ENCODE measurements around the gene CLIC4.
"Not testable (repeated sequence)": the region's sequence is repeated elsewhere in the genome, so short reads cannot be mapped to it uniquely, and the experiment has no call there.

Gene CLIC4

DNA sequence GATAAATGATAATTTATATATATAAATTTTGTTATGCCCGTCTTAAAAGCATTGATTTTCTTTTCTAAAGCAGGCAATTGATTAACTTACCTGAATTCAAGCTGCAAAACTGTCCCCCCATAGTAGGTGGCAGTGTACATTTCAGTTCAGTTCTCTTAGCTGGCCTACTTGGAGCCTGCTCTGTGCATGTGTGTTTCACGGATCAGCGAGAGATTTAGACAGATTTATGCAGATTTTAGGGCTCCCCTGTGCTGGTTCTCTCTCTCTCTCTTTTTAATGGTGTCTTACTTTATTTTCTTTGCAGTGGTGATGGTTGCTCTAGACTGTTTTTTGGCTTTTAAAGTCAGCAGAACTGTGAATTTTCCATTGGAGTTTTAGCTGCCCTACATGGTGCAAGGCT is 30.7 kb downstream of the CLIC4 start:
- H3K4me3 ChIP-seq (replicated peaks; ENCODE audit: low read depth, low read length): no peak overlapping the region
- TF ChIP-seq CTCF (IDR thresholded peaks at IDR 0.05; ENCODE audit: low read depth, low read length, missing control alignments): no peak
- no peak for DNase-seq (ENCODE audit: extremely low read depth, low read depth)

- DNase-seq (ENCODE audit: extremely low read depth, low read depth): no peak
- TF ChIP-seq CTCF (IDR thresholded peaks at IDR 0.05; ENCODE audit: low read depth, low read length, missing control alignments): no peak
- H3K4me3 ChIP-seq (replicated peaks; ENCODE audit: low read depth, low read length): no peak overlapping the region
Observed at GRCh38 chr1:24776821-24777220, 31.6 kb downstream of the CLIC4 start.

GRCh38 chr1:24778141-24778540 is 32.9 kb downstream of the CLIC4 start:
- TF ChIP-seq CTCF (IDR thresholded peaks at IDR 0.05; ENCODE audit: low read depth, low read length, missing control alignments): no peak
- DNase-seq (ENCODE audit: extremely low read depth, low read depth): no peak
- H3K4me3 ChIP-seq (replicated peaks; ENCODE audit: low read depth, low read length): no peak overlapping the region

DNA sequence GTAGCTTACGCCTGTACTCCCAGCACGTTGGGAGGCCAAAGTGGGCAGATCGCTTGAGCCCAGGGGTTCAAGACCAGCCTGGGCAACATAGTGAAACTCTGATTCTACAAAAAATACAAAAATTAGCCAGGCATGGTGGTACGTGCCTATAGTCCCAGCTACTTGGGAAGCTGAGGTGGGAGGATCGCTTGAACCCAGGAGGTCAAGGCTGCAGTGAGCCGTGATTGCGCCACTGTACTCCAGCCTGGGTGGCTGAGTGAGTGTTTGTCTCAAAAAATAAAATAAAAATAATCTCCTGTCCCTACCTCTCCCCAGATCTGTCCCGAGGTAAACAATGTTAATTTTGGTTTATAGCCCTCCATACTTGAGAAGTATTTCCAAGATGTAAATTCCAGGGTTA is 34.0 kb downstream of the CLIC4 start:
- H3K4me3 ChIP-seq (replicated peaks; ENCODE audit: low read depth, low read length); DNase-seq (ENCODE audit: extremely low read depth, low read depth): not testable (repeated sequence)

- H3K4me3 ChIP-seq (replicated peaks; ENCODE audit: low read depth, low read length): no peak overlapping the region
- TF ChIP-seq CTCF (IDR thresholded peaks at IDR 0.05; ENCODE audit: low read depth, low read length, missing control alignments): no peak
- DNase-seq (ENCODE audit: extremely low read depth, low read depth): no peak
Observed at GRCh38 chr1:24779689-24780464, 34.6 kb downstream of the CLIC4 start.

GRCh38 chr1:24780626-24781025 is 35.4 kb downstream of the CLIC4 start:
- not testable (repeated sequence) for H3K4me3 ChIP-seq (replicated peaks; ENCODE audit: low read depth, low read length); DNase-seq (ENCODE audit: extremely low read depth, low read depth)

GRCh38 chr1:24782689-24783088 is 37.4 kb downstream of the CLIC4 start:
- DNase-seq (ENCODE audit: extremely low read depth, low read depth): no peak
- H3K4me3 ChIP-seq (replicated peaks; ENCODE audit: low read depth, low read length): no peak overlapping the region
- TF ChIP-seq CTCF (IDR thresholded peaks at IDR 0.05; ENCODE audit: low read depth, low read length, missing control alignments): no peak

GRCh38 chr1:24783713-24784112 is 38.5 kb downstream of the CLIC4 start:
- DNase-seq (ENCODE audit: extremely low read depth, low read depth): no peak
- no peak overlapping the region for H3K4me3 ChIP-seq (replicated peaks; ENCODE audit: low read depth, low read length)
- no peak for TF ChIP-seq CTCF (IDR thresholded peaks at IDR 0.05; ENCODE audit: low read depth, low read length, missing control alignments)

Data from HFF-Myc (cell line).